Suprapubic skin (tissue), 3 donors: ENCODE data around the gene DZIP1.

Experiments
- CTCF ChIP-seq, 2 donors: fragments of 200-600 bp in 1 of 2; fragments of 450-650 bp in 1 of 2; sonication (generic) in 1 of 2; IDR thresholded peaks; one replicate each; pipeline ENCODE4 v1.5.1; 2016 to 2019; ENCODE audit warnings: antibody characterized with exemption in 2 of 2, mild to moderate bottlenecking in 1 of 2, moderate library complexity in 1 of 2
- POLR2A ChIP-seq, 2 donors: fragments of 450-650 bp; IDR thresholded peaks; one replicate each; pipeline ENCODE4 v1.6.1; 2017; ENCODE audit warnings: antibody characterized with exemption in 2 of 2, mild to moderate bottlenecking in 2 of 2, moderate library complexity in 2 of 2

- TF ChIP-seq POLR2A (IDR thresholded peaks at IDR 0.05) (no peak), CTCF (IDR thresholded peaks at IDR 0.05) (no peak)
These were observed 21.4 kb downstream of the DZIP1 start for GRCh38 chr13:95623141-95623540.
